ENCODE data around the gene NACC1. TPM values are rescaled to one million over a fixed set of nuclear protein-coding genes. Genes with fewer than 3 reads are reported as not detected.
"Not testable (repeated sequence)": the region's sequence is repeated elsewhere in the genome, so short reads cannot be mapped to it uniquely, and the experiment has no call there.

The NACC1 gene
- total RNA-seq, 1 donor from 2014 or later, result 10.4 TPM

- Histone ChIP-seq H3K9me3 (ENCODE audit: control insufficient read depth in 3 of 3, low read length in 3 of 3) (no peaks in the 10 kb centered on the region), H3K36me3 (ENCODE audit: control insufficient read depth in 3 of 3, insufficient read depth in 3 of 3, low read length in 3 of 3) (peaks cover 0 to under 1% (median 0%) of the 10 kb centered on the region in 3 donors), H3K4me1 (ENCODE audit: control insufficient read depth in 3 of 3, insufficient read depth in 3 of 3, low read length in 3 of 3) (peaks cover 23 to 47% (median 30%) of the 10 kb centered on the region in 3 donors), H3K4me3 (ENCODE audit: low read length in 3 of 3) (peak overlapping the region; percentile 75 to 94 (median 89)), H3K9ac (ENCODE audit: low read depth in 1 of 3, low read length in 3 of 3) (peak overlapping the region; percentile 72 to 95 (median 84)), H3K27me3 (ENCODE audit: control insufficient read depth in 3 of 3, insufficient read depth in 3 of 3, low read length in 3 of 3) (peaks cover 0 to 20% (median 4%) of the 10 kb centered on the region in 3 donors), H3K27ac (ENCODE audit: low read depth, low read length) (peak overlapping the region; percentile 100)
These were observed 37.7 kb downstream of the NACC1 start for GRCh38 chr19:13155472-13156359.

- Histone ChIP-seq H3K9ac (ENCODE audit: low read depth in 1 of 3, low read length in 3 of 3) (no peak overlapping the region), H3K4me3 (ENCODE audit: low read length in 3 of 3) (no peak overlapping the region), H3K4me1 (ENCODE audit: control insufficient read depth in 3 of 3, insufficient read depth in 3 of 3, low read length in 3 of 3) (peaks cover 32 to 35% (median 33%) of the 10 kb centered on the region in 3 donors)
These were observed 41.6 kb downstream of the NACC1 start for GRCh38 chr19:13159713-13160112.

GRCh38 chr19:13160557-13160956, 42.5 kb downstream of the NACC1 start:
- peaks cover 29 to 33% (median 32%) of the 10 kb centered on the region in 3 donors for H3K4me1 ChIP-seq (ENCODE audit: control insufficient read depth in 3 of 3, insufficient read depth in 3 of 3, low read length in 3 of 3)
- H3K36me3 ChIP-seq (ENCODE audit: control insufficient read depth in 3 of 3, insufficient read depth in 3 of 3, low read length in 3 of 3), result no peaks in the 10 kb centered on the region
- H3K27ac ChIP-seq (ENCODE audit: low read depth, low read length), result no peak overlapping the region
- H3K9ac ChIP-seq (ENCODE audit: low read depth in 1 of 3, low read length in 3 of 3), result no peak overlapping the region
- H3K27me3 ChIP-seq (ENCODE audit: control insufficient read depth in 3 of 3, insufficient read depth in 3 of 3, low read length in 3 of 3), result no peaks in the 10 kb centered on the region
- no peaks in the 10 kb centered on the region for H3K9me3 ChIP-seq (ENCODE audit: control insufficient read depth in 3 of 3, low read length in 3 of 3)
- no peak overlapping the region for H3K4me3 ChIP-seq (ENCODE audit: low read length in 3 of 3)

More at GRCh38 chr19:13159713-13160112, 41.6 kb downstream of the NACC1 start:
- H3K9me3 ChIP-seq (ENCODE audit: control insufficient read depth in 3 of 3, low read length in 3 of 3), result no peaks in the 10 kb centered on the region
- H3K27ac ChIP-seq (ENCODE audit: low read depth, low read length), result no peak overlapping the region
- H3K27me3 ChIP-seq (ENCODE audit: control insufficient read depth in 3 of 3, insufficient read depth in 3 of 3, low read length in 3 of 3), result peaks cover 0 to 4% (median 4%) of the 10 kb centered on the region in 3 donors
- H3K36me3 ChIP-seq (ENCODE audit: control insufficient read depth in 3 of 3, insufficient read depth in 3 of 3, low read length in 3 of 3), result no peaks in the 10 kb centered on the region

GRCh38 chr19:13162724-13163608, 44.9 kb downstream of the NACC1 start:
- peaks cover 22 to 33% (median 25%) of the 10 kb centered on the region in 3 donors for H3K4me1 ChIP-seq (ENCODE audit: control insufficient read depth in 3 of 3, insufficient read depth in 3 of 3, low read length in 3 of 3)
- peak overlapping the region; percentile 62 to 76 (median 72) for H3K4me3 ChIP-seq (ENCODE audit: low read length in 3 of 3)
- no peaks in the 10 kb centered on the region for H3K9me3 ChIP-seq (ENCODE audit: control insufficient read depth in 3 of 3, low read length in 3 of 3)
- H3K27me3 ChIP-seq (ENCODE audit: control insufficient read depth in 3 of 3, insufficient read depth in 3 of 3, low read length in 3 of 3), result no peaks in the 10 kb centered on the region
- H3K27ac ChIP-seq (ENCODE audit: low read depth, low read length), result peak overlapping the region; percentile 86
- H3K9ac ChIP-seq (ENCODE audit: low read depth in 1 of 3, low read length in 3 of 3), result peak overlapping the region; percentile 68 to 79 (median 79)
- no peaks in the 10 kb centered on the region for H3K36me3 ChIP-seq (ENCODE audit: control insufficient read depth in 3 of 3, insufficient read depth in 3 of 3, low read length in 3 of 3)

- Histone ChIP-seq H3K9me3 (ENCODE audit: control insufficient read depth in 3 of 3, low read length in 3 of 3) (no peaks in the 10 kb centered on the region), H3K4me3 (ENCODE audit: low read length in 3 of 3) (peak overlapping the region; percentile 62 to 76 (median 72)), H3K4me1 (ENCODE audit: control insufficient read depth in 3 of 3, insufficient read depth in 3 of 3, low read length in 3 of 3) (peaks cover 22 to 33% (median 25%) of the 10 kb centered on the region in 3 donors), H3K27me3 (ENCODE audit: control insufficient read depth in 3 of 3, insufficient read depth in 3 of 3, low read length in 3 of 3) (no peaks in the 10 kb centered on the region), H3K9ac (ENCODE audit: low read depth in 1 of 3, low read length in 3 of 3) (peak overlapping the region; percentile 55 to 79 (median 68)), H3K36me3 (ENCODE audit: control insufficient read depth in 3 of 3, insufficient read depth in 3 of 3, low read length in 3 of 3) (no peaks in the 10 kb centered on the region), H3K27ac (ENCODE audit: low read depth, low read length) (peak overlapping the region; percentile 86)
These were observed 45.7 kb downstream of the NACC1 start for GRCh38 chr19:13163609-13164342.

GRCh38 chr19:13164343-13165161, 46.5 kb downstream of the NACC1 start:
- Histone ChIP-seq H3K9ac (ENCODE audit: low read depth in 1 of 3, low read length in 3 of 3) (peak overlapping the region; percentile 40 to 70 (median 45)), H3K9me3 (ENCODE audit: control insufficient read depth in 3 of 3, low read length in 3 of 3) (no peaks in the 10 kb centered on the region), H3K4me1 (ENCODE audit: control insufficient read depth in 3 of 3, insufficient read depth in 3 of 3, low read length in 3 of 3) (peaks cover 22 to 33% (median 25%) of the 10 kb centered on the region in 3 donors), H3K27ac (ENCODE audit: low read depth, low read length) (peak overlapping the region; percentile 86), H3K36me3 (ENCODE audit: control insufficient read depth in 3 of 3, insufficient read depth in 3 of 3, low read length in 3 of 3) (no peaks in the 10 kb centered on the region), H3K4me3 (ENCODE audit: low read length in 3 of 3) (peak overlapping the region in 1 of 3 donors; percentile 29), H3K27me3 (ENCODE audit: control insufficient read depth in 3 of 3, insufficient read depth in 3 of 3, low read length in 3 of 3) (no peaks in the 10 kb centered on the region)

- H3K27ac ChIP-seq (ENCODE audit: low read depth, low read length), result peak overlapping the region; percentile 86
- no peak overlapping the region for H3K4me3 ChIP-seq (ENCODE audit: low read length in 3 of 3)
- no peaks in the 10 kb centered on the region for H3K9me3 ChIP-seq (ENCODE audit: control insufficient read depth in 3 of 3, low read length in 3 of 3)
- no peaks in the 10 kb centered on the region for H3K36me3 ChIP-seq (ENCODE audit: control insufficient read depth in 3 of 3, insufficient read depth in 3 of 3, low read length in 3 of 3)
- H3K27me3 ChIP-seq (ENCODE audit: control insufficient read depth in 3 of 3, insufficient read depth in 3 of 3, low read length in 3 of 3), result no peaks in the 10 kb centered on the region
- H3K4me1 ChIP-seq (ENCODE audit: control insufficient read depth in 3 of 3, insufficient read depth in 3 of 3, low read length in 3 of 3), result peaks cover 22 to 33% (median 25%) of the 10 kb centered on the region in 3 donors
- H3K9ac ChIP-seq (ENCODE audit: low read depth in 1 of 3, low read length in 3 of 3), result no peak overlapping the region
These were observed 47.3 kb downstream of the NACC1 start for GRCh38 chr19:13165162-13165997.

GRCh38 chr19:13166151-13166550, 48.1 kb downstream of the NACC1 start:
- not testable (repeated sequence) for H3K27me3 ChIP-seq (ENCODE audit: control insufficient read depth in 3 of 3, insufficient read depth in 3 of 3, low read length in 3 of 3); H3K27ac ChIP-seq (ENCODE audit: low read depth, low read length); H3K9ac ChIP-seq (ENCODE audit: low read depth in 1 of 3, low read length in 3 of 3); H3K4me3 ChIP-seq (ENCODE audit: low read length in 3 of 3); H3K9me3 ChIP-seq (ENCODE audit: control insufficient read depth in 3 of 3, low read length in 3 of 3); H3K36me3 ChIP-seq (ENCODE audit: control insufficient read depth in 3 of 3, insufficient read depth in 3 of 3, low read length in 3 of 3)
- peaks cover 22 to 33% (median 25%) of the 10 kb centered on the region in 3 donors for H3K4me1 ChIP-seq (ENCODE audit: control insufficient read depth in 3 of 3, insufficient read depth in 3 of 3, low read length in 3 of 3)

Data from skeletal muscle tissue (tissue), 4 donors.